NT2/D1 (cell line): ENCODE measurements around the gene KCNQ1.

Experiments
- SUZ12 ChIP-seq: IDR thresholded peaks from 2 replicates; pipeline ENCODE4 v1.6.1; 2011; ENCODE audit not compliant: insufficient read length, insufficient read depth; ENCODE audit errors: extremely low read depth
- YY1 ChIP-seq: IDR thresholded peaks from 2 replicates; pipeline ENCODE4 v1.6.1; 2011; ENCODE audit not compliant: insufficient read length, insufficient read depth
- ZNF274 ChIP-seq: IDR thresholded peaks from 2 replicates; pipeline ENCODE4 v1.6.1; 2011; ENCODE audit warnings: mild to moderate bottlenecking, low read depth, low read length

DNA sequence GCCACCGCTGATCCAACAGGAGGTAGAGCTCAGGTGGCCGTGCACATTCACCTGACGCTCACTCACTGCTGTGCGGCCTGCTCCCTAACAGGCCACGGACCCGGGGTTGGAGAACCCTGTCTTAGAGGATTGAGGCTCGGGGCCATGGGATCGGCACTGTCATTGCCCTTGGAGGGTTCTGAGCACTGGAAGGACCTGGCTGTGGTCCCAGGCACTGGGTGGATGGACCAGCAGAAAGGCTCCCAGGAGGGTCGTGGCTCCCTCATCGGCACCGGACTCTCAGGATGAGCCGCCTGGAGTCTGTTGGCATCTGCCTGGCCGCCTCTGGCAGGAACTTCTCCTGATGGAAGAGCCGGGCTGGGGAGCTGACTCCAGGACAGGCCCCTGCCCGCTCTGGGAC, 6.5 kb downstream of the KCNQ1 start:
- TF ChIP-seq YY1, result no peak
- no peak for TF ChIP-seq SUZ12
- no peak for TF ChIP-seq ZNF274
